PC-3 (cell line): ENCODE data around the gene AIM2.

Experiments
- CTCF ChIP-seq: fragments of 300-600 bp; sonication (generic); conservative IDR thresholded peaks from 2 replicates; pipeline ENCODE4 v1.5.1; 2017; ENCODE audit warnings: antibody characterized with exemption, low read depth, mild to moderate bottlenecking, low read length
- EZH2 ChIP-seq: fragments of 300-600 bp; sonication (generic); IDR thresholded peaks from one replicate; pipeline ENCODE4 v1.6.1; 2017; ENCODE audit warnings: antibody characterized with exemption, mild to moderate bottlenecking, low read length; ENCODE audit not compliant: unreplicated experiment

- TF ChIP-seq CTCF (no peak), EZH2 (no peak)
Observed at GRCh38 chr1:159025043-159025442, 51.5 kb downstream of the AIM2 start.
